Thyroid gland (tissue), 4 donors: ENCODE data around the gene PCDH15.

Experiments used
- CTCF ChIP-seq, 6 experiments: fragments of 200-600 bp in 3 of 6; fragments of 450-650 bp in 3 of 6; sonication (generic) in 3 of 6; IDR thresholded peaks; one replicate each; pipeline ENCODE4 v1.5.1; 2016 to 2019; ENCODE audit warnings: antibody characterized with exemption in 6 of 6, mild to moderate bottlenecking in 2 of 6, inconsistent platforms in 1 of 6, moderate library complexity in 1 of 6
- POLR2A ChIP-seq, 2 donors: fragments of 450-650 bp; IDR thresholded peaks; one replicate each; pipeline ENCODE4 v1.6.1; 2017; ENCODE audit warnings: antibody characterized with exemption in 2 of 2, mild to moderate bottlenecking in 2 of 2, moderate library complexity in 1 of 2

DNA sequence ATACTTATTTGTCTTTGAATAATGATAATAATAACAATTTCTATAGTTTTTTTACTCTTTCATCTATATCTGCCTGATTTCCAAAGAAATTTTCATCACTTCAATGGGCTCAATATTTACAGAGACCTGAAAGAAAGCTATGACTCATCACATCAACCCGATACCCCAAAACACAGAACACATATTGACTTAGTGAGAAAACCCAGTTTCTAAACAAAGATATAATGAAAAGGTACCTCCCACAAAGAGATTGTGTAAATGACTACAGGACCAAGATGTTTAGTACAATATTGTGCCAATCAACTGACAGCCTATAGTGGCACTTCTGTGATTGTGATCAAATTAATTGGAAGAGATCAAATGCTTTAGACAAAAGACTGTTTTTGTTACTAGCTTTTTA is 133.9 kb downstream of the PCDH15 start:
- TF ChIP-seq CTCF (IDR thresholded peaks at IDR 0.05) (no peak), POLR2A (IDR thresholded peaks at IDR 0.05) (no peak)
